MCF 10A (cell line): ENCODE measurements around the gene CDK7. TPM values are rescaled to one million over a fixed set of nuclear protein-coding genes. Genes with fewer than 3 reads are reported as not detected.

Experiments used
- BruUV-seq: library from RNA; stranded (reverse); fragments of 400-500 nt; replicated peaks from 2 replicates; lab custom pipeline; 2021; lab: Mats Ljungman, UMichigan
- CTCF ChIA-PET: fragments of 300-600 bp; sonication (Branson Sonifier 250); formaldehyde crosslinking; extraction: SDS; loops from one replicate; lab custom pipeline; 2021; ENCODE audit warnings: antibody characterized with exemption, inconsistent platforms; lab: Yijun Ruan, JAX
- POLR2A ChIA-PET: fragments of 300-600, 350-650 bp; sonication (Branson Sonifier 250); formaldehyde crosslinking; extraction: SDS; loops from one replicate; lab custom pipeline; 2020; ENCODE audit warnings: antibody characterized with exemption, inconsistent platforms; lab: Yijun Ruan, JAX
- DNase-seq: peaks from one replicate; pipeline ENCODE4 v3.0.0-alpha.2; 2018; ENCODE audit not compliant: unreplicated experiment
- H3K27ac Mint-ChIP-seq: one replicate; pipeline ENCODE4 v1.8.0; 2022; ENCODE audit warnings: mild to moderate bottlenecking, low read depth, mixed read lengths; ENCODE audit not compliant: unreplicated experiment
- H3K27me3 Mint-ChIP-seq: one replicate; pipeline ENCODE4 v1.8.0; 2022; ENCODE audit warnings: mixed read lengths; ENCODE audit not compliant: insufficient read depth, unreplicated experiment
- H3K36me3 Mint-ChIP-seq: one replicate; pipeline ENCODE4 v1.8.0; 2022; ENCODE audit warnings: mild to moderate bottlenecking, moderate library complexity, mixed read lengths; ENCODE audit not compliant: insufficient read depth, unreplicated experiment
- H3K4me1 Mint-ChIP-seq: one replicate; pipeline ENCODE4 v1.8.0; 2022; ENCODE audit warnings: mixed read lengths; ENCODE audit not compliant: insufficient read depth, unreplicated experiment
- H3K4me3 Mint-ChIP-seq: one replicate; pipeline ENCODE4 v1.8.0; 2022; ENCODE audit warnings: mild to moderate bottlenecking, moderate library complexity, mixed read lengths; ENCODE audit not compliant: unreplicated experiment
- H3K9me3 Mint-ChIP-seq: one replicate; pipeline ENCODE4 v1.8.0; 2022; ENCODE audit warnings: mixed read lengths; ENCODE audit not compliant: unreplicated experiment
- intact Hi-C: fragments of 100-400 bp; cut with micrococcal nuclease; formaldehyde crosslinking; loops from 2 replicates; pipeline ENCODE4 v1.14.1; 2022
- total RNA-seq: library from RNA; stranded (reverse); gene quantifications from 2 replicates; pipeline ENCODE4 v1.2.3, GENCODE V29; 2022
- TF ChIP-seq, protein P1 (sequence below): fragments of 200-600 bp; IDR thresholded peaks from one replicate; pipeline ENCODE4 v1.8.0; 2022; ENCODE audit warnings: antibody characterized with exemption, mild to moderate bottlenecking; ENCODE audit not compliant: unreplicated experiment

The CDK7 gene
- total RNA-seq, 1 experiment from 2014 or later, result 48.5 TPM

DNA sequence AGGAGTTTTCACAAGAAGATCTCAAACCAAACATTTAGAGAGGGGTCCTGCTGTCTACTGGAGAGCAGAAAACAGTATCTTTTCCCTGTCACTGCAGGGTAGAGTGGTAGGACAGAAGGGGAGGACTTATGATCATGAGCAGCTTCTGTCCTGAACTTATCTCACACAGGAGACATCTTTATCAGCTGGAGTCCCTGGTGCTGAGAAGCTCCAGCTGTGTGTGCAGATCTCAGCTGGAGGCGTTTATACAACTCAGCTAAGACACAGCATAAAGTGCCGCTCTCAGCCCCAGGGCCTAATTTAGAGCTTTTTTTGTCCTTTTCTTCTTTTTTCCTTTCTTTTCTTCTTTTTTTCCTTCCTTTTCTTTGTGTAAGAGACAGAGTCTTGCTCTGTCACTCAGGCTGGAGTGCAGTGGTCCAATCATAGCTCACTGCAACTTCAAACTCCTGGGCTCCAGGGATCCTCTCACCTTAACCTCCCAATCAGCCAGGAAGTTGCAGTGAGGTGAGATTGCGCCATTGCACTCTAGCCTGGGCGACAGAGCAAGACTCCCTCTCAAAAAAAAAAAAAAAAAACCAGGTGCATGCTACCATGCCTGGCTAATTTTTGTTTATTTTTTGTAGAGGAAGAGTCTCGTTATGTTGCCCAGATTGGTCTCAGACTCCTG, 66.0 kb downstream of the CDK7 start:
- POLR2A ChIA-PET, result no interaction called here
- Mint-ChIP-seq H3K4me1 (no peaks in the 10 kb centered on the region), H3K27ac (no peak overlapping the region), H3K9me3 (no peaks in the 10 kb centered on the region), H3K4me3 (no peak overlapping the region), H3K36me3 (peaks cover 6% of the 10 kb centered on the region), H3K27me3 (no peaks in the 10 kb centered on the region)
- TF ChIP-seq, protein P1, sequence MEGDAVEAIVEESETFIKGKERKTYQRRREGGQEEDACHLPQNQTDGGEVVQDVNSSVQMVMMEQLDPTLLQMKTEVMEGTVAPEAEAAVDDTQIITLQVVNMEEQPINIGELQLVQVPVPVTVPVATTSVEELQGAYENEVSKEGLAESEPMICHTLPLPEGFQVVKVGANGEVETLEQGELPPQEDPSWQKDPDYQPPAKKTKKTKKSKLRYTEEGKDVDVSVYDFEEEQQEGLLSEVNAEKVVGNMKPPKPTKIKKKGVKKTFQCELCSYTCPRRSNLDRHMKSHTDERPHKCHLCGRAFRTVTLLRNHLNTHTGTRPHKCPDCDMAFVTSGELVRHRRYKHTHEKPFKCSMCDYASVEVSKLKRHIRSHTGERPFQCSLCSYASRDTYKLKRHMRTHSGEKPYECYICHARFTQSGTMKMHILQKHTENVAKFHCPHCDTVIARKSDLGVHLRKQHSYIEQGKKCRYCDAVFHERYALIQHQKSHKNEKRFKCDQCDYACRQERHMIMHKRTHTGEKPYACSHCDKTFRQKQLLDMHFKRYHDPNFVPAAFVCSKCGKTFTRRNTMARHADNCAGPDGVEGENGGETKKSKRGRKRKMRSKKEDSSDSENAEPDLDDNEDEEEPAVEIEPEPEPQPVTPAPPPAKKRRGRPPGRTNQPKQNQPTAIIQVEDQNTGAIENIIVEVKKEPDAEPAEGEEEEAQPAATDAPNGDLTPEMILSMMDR, result no peak
- intact Hi-C loops, result no loop called here
- BruUV-seq, result no TSS peak
- no peak for DNase-seq
- CTCF ChIA-PET, result interaction anchor here (0.8 kb wide), 1 partner anchor 15 kb away, joined by 3 read pairs; no protein-coding TSS in a partner anchor

DNA sequence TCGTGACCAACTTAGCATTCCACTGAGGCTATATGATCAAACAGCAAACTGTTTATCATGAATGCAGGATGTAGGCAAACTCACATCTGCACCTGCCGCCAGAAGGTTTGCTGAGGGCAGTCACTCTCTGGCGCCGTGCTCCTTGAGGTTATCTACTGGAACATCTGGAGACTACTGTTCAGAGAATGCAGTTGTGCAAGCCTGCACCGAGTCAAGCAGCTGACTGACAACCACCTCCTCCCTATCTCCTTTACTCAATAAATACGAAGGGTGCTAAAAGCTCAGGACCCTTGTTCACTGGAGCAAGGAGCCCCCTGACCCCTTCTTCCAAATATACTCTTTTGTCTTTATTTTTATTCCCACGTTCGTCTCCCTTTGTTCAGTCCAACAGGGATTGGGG, 70.8 kb downstream of the CDK7 start:
- H3K36me3 Mint-ChIP-seq, result peaks cover 23% of the 10 kb centered on the region
- no peaks in the 10 kb centered on the region for H3K4me1 Mint-ChIP-seq
- no peak for DNase-seq
- no TSS peak for BruUV-seq
- no peak overlapping the region for H3K27ac Mint-ChIP-seq
- intact Hi-C loops, result no loop called here
- no peaks in the 10 kb centered on the region for H3K9me3 Mint-ChIP-seq
- no peaks in the 10 kb centered on the region for H3K27me3 Mint-ChIP-seq
- CTCF ChIA-PET, result interaction anchor here (0.6 kb wide), 1 partner anchor 19 kb away, joined by 3 read pairs; no protein-coding TSS in a partner anchor
- H3K4me3 Mint-ChIP-seq, result no peak overlapping the region
- TF ChIP-seq, protein P1, result no peak
- POLR2A ChIA-PET, result no interaction called here

DNA sequence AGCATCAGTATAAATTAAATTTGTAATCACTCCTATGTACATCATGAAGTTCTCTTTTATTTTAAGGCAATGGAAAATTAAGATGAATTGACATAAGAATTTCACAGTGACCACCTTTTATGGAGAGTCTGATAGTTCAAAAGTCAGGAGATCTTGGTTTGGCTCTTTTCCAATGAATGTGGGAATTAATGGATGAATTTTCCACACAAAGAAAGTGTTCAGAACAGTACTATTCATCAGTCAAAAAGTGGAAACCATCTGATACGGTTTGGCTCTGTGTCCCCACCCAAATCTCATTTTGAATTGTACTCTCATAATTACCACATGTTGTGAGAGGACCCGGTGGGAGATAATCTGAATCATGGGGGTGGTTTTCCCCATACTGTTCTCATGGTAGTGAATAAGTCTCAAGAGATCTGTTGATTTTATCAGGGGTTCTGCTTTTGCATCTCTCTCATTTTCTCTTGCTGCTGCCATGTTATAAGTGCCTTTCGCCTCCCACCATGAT, 73.4 kb downstream of the CDK7 start:
- intact Hi-C loops, result no loop called here
- Mint-ChIP-seq H3K4me1 (no peaks in the 10 kb centered on the region), H3K9me3 (no peaks in the 10 kb centered on the region), H3K27ac (no peak overlapping the region), H3K4me3 (no peak overlapping the region), H3K27me3 (no peaks in the 10 kb centered on the region), H3K36me3 (peaks cover 17% of the 10 kb centered on the region)
- no TSS peak for BruUV-seq
- DNase-seq, result no peak
- ChIA-PET CTCF (no interaction called here), POLR2A (no interaction called here)
- TF ChIP-seq, protein P1, result no peak

DNA sequence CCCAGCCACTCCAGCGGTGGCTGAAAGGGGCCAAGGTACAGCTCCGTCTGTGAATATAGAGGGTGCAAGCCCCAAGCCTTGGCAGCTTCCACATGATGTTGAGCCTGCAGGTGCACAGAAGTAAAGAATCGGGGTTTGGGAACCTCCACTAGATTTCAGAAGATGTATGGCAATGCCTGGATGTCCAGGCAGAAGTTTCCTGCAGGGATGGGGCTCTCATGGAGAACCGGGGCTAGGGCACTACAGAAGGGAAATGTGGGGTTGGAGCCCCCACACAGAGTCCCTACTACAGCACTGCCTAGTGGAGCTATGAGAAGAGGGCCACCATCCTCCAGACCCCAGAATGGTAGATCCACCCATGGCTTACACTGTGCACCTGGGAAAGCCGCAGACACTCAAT, 74.7 kb downstream of the CDK7 start:
- Mint-ChIP-seq H3K27ac (no peak overlapping the region), H3K4me3 (no peak overlapping the region), H3K36me3 (peaks cover 23% of the 10 kb centered on the region), H3K9me3 (no peaks in the 10 kb centered on the region), H3K4me1 (no peaks in the 10 kb centered on the region), H3K27me3 (no peaks in the 10 kb centered on the region)
- ChIA-PET POLR2A (no interaction called here), CTCF (no interaction called here)
- no TSS peak for BruUV-seq
- TF ChIP-seq, protein P1, result no peak
- DNase-seq, result no peak
- intact Hi-C loops, result no loop called here
